Coronary artery (tissue), 2 donors: Measurements from ENCODE around the gene MARK3.

Source experiments
- DNase-seq: peaks from one replicate; pipeline ENCODE4 v3.0.0-alpha.2; 2017; ENCODE audit warnings: low spot score
- H3K27ac ChIP-seq, 2 donors: fragments of 200-600 bp; sonication (generic); one replicate each; pipeline ENCODE4 v1.5.1; 2016 to 2019
- H3K4me3 ChIP-seq: fragments of 200-600 bp; sonication (generic); 2 replicates; pipeline ENCODE4 v1.5.1; 2016; ENCODE audit warnings: mild to moderate bottlenecking, moderate library complexity
- TF ChIP-seq, protein P1 (sequence below): fragments of 200-600 bp; sonication (generic); IDR thresholded peaks from one replicate; pipeline ENCODE4 v1.5.1; 2019; ENCODE audit warnings: antibody characterized with exemption

The MARK3 gene

DNA sequence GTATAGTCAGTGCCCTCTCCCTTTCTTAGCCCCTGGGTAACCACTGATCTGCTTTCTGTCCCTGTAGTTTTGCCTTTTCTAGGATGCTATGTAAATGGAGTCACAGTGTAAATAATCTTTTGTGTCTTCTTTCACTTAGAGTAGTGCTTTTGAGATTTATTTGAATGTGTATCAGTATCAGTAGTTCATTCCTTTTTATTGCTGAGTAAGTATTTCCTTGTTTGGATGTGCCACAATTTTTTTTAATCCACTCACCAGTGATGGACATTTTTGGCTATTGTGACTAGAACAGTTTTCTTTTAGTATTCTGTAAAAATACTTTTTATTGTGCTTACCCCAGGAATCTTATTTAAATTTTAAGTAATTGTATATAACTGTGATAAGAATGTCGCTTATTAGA is 3.4 kb downstream of the MARK3 start:
- TF ChIP-seq, protein P1, sequence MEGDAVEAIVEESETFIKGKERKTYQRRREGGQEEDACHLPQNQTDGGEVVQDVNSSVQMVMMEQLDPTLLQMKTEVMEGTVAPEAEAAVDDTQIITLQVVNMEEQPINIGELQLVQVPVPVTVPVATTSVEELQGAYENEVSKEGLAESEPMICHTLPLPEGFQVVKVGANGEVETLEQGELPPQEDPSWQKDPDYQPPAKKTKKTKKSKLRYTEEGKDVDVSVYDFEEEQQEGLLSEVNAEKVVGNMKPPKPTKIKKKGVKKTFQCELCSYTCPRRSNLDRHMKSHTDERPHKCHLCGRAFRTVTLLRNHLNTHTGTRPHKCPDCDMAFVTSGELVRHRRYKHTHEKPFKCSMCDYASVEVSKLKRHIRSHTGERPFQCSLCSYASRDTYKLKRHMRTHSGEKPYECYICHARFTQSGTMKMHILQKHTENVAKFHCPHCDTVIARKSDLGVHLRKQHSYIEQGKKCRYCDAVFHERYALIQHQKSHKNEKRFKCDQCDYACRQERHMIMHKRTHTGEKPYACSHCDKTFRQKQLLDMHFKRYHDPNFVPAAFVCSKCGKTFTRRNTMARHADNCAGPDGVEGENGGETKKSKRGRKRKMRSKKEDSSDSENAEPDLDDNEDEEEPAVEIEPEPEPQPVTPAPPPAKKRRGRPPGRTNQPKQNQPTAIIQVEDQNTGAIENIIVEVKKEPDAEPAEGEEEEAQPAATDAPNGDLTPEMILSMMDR = no peak
- Histone ChIP-seq H3K27ac (no peak overlapping the region), H3K4me3 (no peak overlapping the region)
- no peak for DNase-seq

DNA sequence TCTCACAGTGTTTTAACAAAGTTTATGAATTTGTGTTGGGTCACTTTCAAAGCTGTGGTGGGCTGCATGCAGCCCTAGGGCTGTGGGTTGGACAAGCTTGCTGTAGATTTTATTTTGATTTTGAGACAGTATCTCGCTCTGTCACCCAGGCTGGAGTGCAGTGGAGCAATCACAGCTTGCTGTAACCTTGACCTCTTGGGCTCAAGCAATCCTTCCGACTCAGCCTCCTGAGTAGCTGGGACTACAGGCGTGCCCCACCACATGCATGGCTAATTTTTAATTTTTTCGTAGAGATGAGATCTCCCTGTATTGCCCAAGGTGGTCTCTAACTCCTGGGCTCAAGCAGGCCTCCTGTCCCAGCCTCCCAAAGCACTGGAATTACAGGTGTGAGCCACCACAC is 5.4 kb downstream of the MARK3 start:
- TF ChIP-seq, protein P1 = no peak
- DNase-seq = no peak
- H3K4me3 ChIP-seq = no peak overlapping the region
- no peak overlapping the region for H3K27ac ChIP-seq

DNA sequence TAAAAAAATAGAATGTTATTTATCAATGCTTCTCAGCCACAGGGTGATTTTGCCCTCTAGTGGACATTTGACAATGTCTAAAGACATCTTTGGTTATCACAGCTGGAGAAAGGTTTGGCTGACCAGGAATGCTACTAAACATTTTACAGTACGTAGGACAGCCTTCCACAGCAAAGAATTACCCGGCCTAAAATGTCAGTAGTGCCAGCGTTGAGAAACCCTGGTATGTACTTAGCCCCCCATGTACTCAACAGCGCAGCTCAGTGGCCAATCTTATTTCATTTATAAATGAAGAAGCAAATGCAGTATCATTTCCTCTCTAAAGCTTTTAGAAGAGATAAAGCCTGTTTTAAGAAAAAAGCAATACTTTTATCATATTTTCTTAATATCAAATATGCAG is 5.8 kb downstream of the MARK3 start:
- Histone ChIP-seq H3K4me3 (no peak overlapping the region), H3K27ac (no peak overlapping the region)
- DNase-seq = no peak
- TF ChIP-seq, protein P1 = peak; percentile 35

DNA sequence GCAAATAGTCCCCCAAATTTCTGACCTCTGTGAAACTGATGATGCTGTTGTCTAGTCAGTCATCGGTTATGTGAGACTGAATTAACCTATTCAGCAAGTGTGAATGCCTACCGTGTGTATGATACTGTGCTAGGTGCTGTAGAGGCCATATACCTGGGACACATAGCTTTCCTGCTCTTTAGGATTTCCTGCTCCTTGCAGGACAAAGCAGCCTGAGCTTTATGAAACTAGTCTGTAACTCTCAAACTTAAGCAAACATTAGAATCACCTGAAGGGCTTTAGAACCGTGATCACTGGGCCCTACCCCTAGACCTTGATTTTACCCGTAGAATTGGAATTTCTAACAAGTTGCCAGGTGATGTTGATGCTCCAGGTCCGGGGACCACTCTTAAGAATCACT is 6.9 kb downstream of the MARK3 start:
- Histone ChIP-seq H3K27ac (no peak overlapping the region), H3K4me3 (no peak overlapping the region)
- TF ChIP-seq, protein P1 = no peak
- DNase-seq = no peak

DNA sequence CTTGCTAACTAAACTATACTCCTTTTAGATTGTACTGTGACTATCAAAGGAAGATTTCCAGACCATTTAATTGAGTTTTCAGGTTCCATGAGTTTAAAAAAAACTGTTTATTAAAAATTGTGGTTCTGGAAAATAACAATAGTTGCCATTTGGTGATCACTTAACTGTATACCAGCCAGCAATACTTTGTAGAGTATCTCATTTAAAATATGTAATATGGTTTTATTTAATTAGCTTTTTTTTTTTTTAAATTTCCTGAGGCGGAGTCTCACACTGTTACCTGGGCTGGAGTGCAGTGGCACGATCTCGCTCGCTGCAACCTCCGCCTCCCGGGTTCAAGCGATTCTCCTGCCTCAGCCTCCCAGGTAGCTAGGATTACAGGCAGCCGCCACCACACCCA is 7.4 kb downstream of the MARK3 start:
- TF ChIP-seq, protein P1 = no peak
- Histone ChIP-seq H3K27ac (no peak overlapping the region), H3K4me3 (no peak overlapping the region)
- DNase-seq = no peak

DNA sequence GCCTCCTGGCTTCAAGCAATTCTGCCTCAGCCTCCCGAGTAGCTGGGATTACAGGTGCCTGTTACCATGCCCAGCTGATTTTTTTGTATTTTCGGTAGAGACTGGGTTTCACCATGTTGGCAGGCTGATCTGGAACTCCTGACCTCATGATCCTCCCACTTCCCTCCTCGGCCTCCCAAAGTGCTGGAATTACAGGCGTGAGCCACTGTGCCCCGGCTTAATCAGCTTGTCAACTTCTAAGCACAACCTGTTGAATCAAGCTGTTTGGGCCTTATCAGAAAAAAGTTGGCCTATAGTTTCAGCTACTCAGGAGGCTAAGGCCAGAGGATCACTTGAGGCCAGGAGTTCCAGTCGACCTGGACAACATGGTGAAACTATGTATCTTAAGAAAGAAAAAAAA is 7.9 kb downstream of the MARK3 start:
- no peak overlapping the region for H3K27ac ChIP-seq
- TF ChIP-seq, protein P1 = no peak
- no peak for DNase-seq
- no peak overlapping the region for H3K4me3 ChIP-seq

DNA sequence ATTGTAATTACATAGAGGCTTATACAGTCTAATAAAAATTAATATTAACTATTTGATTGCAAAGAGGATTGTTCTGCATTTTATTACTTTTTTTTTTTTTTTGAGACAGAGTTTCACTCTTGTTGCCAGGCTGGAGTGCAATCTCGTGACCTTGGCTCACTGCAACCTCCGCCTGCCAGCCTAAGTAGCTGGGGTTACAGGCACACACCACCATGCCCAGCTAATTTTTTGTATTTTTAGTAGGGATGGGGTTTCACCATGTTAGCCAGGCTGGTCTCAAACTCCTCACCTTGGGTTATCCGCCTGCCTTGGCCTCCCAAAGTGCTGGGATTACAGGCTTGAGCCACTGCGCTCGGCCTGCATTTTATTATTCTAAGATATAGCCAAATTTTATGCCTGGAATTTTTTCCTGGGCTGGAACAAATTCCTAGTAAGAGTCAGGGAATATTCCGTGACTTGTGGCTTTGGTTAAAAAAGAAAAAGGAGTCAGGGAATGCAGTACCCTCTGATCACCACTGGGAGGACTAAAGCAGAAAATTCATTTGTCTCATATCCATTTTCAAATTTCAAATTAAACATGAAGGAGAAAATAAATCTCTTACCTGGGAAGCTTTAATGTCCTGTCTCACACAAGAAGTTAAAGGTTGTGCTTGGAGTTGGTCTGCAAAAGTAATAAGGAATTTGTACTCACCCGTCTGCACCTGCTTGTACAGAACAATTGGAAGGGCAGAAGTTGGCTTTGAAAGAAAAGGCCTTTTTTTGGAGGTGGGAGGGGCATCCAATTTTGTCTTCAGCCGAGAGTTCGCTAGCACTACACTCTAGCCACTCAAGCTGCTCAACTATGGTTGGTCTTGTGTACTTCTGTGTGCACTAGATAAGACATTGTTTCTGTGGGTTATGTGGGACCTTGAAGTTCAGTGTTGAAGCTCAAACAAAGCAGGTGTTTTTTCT is 8.7 kb downstream of the MARK3 start:
- no peak overlapping the region for H3K4me3 ChIP-seq
- no peak for DNase-seq
- TF ChIP-seq, protein P1 = peak; percentile 83
- H3K27ac ChIP-seq = peak overlapping the region in 1 of 2 donors; percentile 63
